Natural killer cell (primary cell): ENCODE measurements around the gene LMTK2. TPM values are rescaled to one million over a fixed set of nuclear protein-coding genes. Genes with fewer than 3 reads are reported as not detected.

Experiments used
- ATAC-seq, 3 donors: fragments of 150-1000 bp in 2 of 3; fragments of 200-7000 bp in 1 of 3; cut with Tn5 transposase; 1 replicate in 1 of 3; 2 replicates in 2 of 3; pipeline ENCODE4 v1.10.0; 2021; ENCODE audit warnings: mild to moderate bottlenecking in 2 of 3, moderate library complexity in 2 of 3
- DNase-seq, 2 donors: peaks; one replicate each; pipeline versions ENCODE4 v3.0.0 to v3.0.0-alpha.2; 2013 to 2021; ENCODE audit warnings: mixed read lengths in 1 of 2
- H3K27ac ChIP-seq: one replicate; pipeline ENCODE4 v1.5.1; 2013; ENCODE audit warnings: mild to moderate bottlenecking, low read length
- H3K27me3 ChIP-seq: one replicate; pipeline ENCODE4 v1.6.1; 2013; ENCODE audit warnings: low read length; ENCODE audit not compliant: control insufficient read depth, insufficient read depth
- H3K36me3 ChIP-seq: one replicate; pipeline ENCODE4 v1.6.1; 2013; ENCODE audit warnings: low read length; ENCODE audit not compliant: control insufficient read depth, insufficient read depth
- H3K4me1 ChIP-seq: one replicate; pipeline ENCODE4 v1.6.1; 2013; ENCODE audit warnings: low read length; ENCODE audit not compliant: control insufficient read depth, insufficient read depth
- H3K4me3 ChIP-seq: one replicate; pipeline ENCODE4 v1.5.1; 2013; ENCODE audit warnings: low read length
- H3K9me3 ChIP-seq: one replicate; pipeline ENCODE4 v1.6.1; 2013; ENCODE audit warnings: low read length; ENCODE audit not compliant: control insufficient read depth, insufficient read depth
- H3K27ac Mint-ChIP-seq, 2 donors: one replicate each; pipeline ENCODE4 v1.8.0; 2022; ENCODE audit warnings: mild to moderate bottlenecking in 2 of 2, mixed read lengths in 2 of 2, moderate library complexity in 1 of 2
- H3K27me3 Mint-ChIP-seq, 2 donors: one replicate each; pipeline ENCODE4 v1.8.0; 2022; ENCODE audit warnings: low read depth in 2 of 2, mixed read lengths in 2 of 2
- H3K36me3 Mint-ChIP-seq: one replicate; pipeline ENCODE4 v1.8.0; 2022; ENCODE audit warnings: mixed read lengths
- H3K4me1 Mint-ChIP-seq, 2 donors: one replicate each; pipeline ENCODE4 v1.8.0; 2022; ENCODE audit warnings: mixed read lengths in 2 of 2
- H3K4me3 Mint-ChIP-seq: one replicate; pipeline ENCODE4 v1.8.0; 2022; ENCODE audit warnings: mild to moderate bottlenecking, moderate library complexity, mixed read lengths
- H3K9me3 Mint-ChIP-seq, 2 donors: one replicate each; pipeline ENCODE4 v1.8.0; 2022; ENCODE audit warnings: mixed read lengths in 2 of 2
- CTCF ChIP-seq: fragments of 200-600 bp; IDR thresholded peaks from one replicate; pipeline ENCODE4 v1.8.0; 2022; ENCODE audit warnings: antibody characterized with exemption
- WGBS: methylation state at CpG from one replicate; pipeline ENCODE4 v1.1.7; 2013; ENCODE audit warnings: missing lambda C conversion rate; ENCODE audit not compliant: insufficient coverage; 5-methylcytosine and 5-hydroxymethylcytosine counted together
- intact Hi-C: fragments of 100-400 bp; cut with micrococcal nuclease; formaldehyde crosslinking; loops from one replicate; pipeline ENCODE4 v1.14.2; 2022
- total RNA-seq, 4 donors: library from RNA; stranded (reverse); fragments of 120-200 nt in 1 of 4; gene quantifications; one replicate each; pipeline versions ENCODE4 v1.2.3 to v1.2.4, GENCODE V29; 2013 to 2022

LMTK2 gene
- total RNA-seq, 3 donors from 2014 or later (not counting 1 experiment from before 2014, with no cell fraction given): 18.7 to 33.9 (median 26.6) TPM

GRCh38 chr7:98081319-98081718, 25.3 kb upstream of the LMTK2 start:
- Histone ChIP-seq H3K4me3 (no peak overlapping the region), H3K36me3 (no peaks in the 10 kb centered on the region), H3K9me3 (no peaks in the 10 kb centered on the region), H3K27me3 (no peaks in the 10 kb centered on the region), H3K27ac (no peak overlapping the region), H3K4me1 (no peaks in the 10 kb centered on the region)
- Mint-ChIP-seq H3K4me1 (no peaks in the 10 kb centered on the region), H3K36me3 (no peaks in the 10 kb centered on the region), H3K4me3 (no peak overlapping the region), H3K27ac (no peak overlapping the region), H3K9me3 (no peaks in the 10 kb centered on the region), H3K27me3 (peaks cover 0 to 7% of the 10 kb centered on the region in 2 donors)
- WGBS: 90% methylated on average over 6 of the region's 7 CpGs
- intact Hi-C loops: no loop called here
- TF ChIP-seq CTCF: no peak
- DNase-seq (no peak), ATAC-seq (no peak)

GRCh38 chr7:98084631-98085030, 22.0 kb upstream of the LMTK2 start:
- Histone ChIP-seq H3K9me3 (no peaks in the 10 kb centered on the region), H3K27me3 (peaks cover 2% of the 10 kb centered on the region), H3K36me3 (no peaks in the 10 kb centered on the region), H3K27ac (no peak overlapping the region), H3K4me1 (no peaks in the 10 kb centered on the region), H3K4me3 (no peak overlapping the region)
- no peak for TF ChIP-seq CTCF
- H3K36me3 Mint-ChIP-seq: no peaks in the 10 kb centered on the region
- no peak overlapping the region for H3K4me3 Mint-ChIP-seq
- DNase-seq (no peak), ATAC-seq (no peak)
- no peaks in the 10 kb centered on the region for H3K27me3 Mint-ChIP-seq
- 88% methylated on average over 3 of the region's 3 CpGs for WGBS
- H3K4me1 Mint-ChIP-seq: no peaks in the 10 kb centered on the region
- H3K9me3 Mint-ChIP-seq: no peaks in the 10 kb centered on the region
- intact Hi-C loops: no loop called here
- no peak overlapping the region for H3K27ac Mint-ChIP-seq

GRCh38 chr7:98085674-98086073, 21.0 kb upstream of the LMTK2 start:
- Histone ChIP-seq H3K4me3 (no peak overlapping the region), H3K36me3 (no peaks in the 10 kb centered on the region), H3K9me3 (no peaks in the 10 kb centered on the region), H3K4me1 (no peaks in the 10 kb centered on the region), H3K27ac (no peak overlapping the region), H3K27me3 (peaks cover 2% of the 10 kb centered on the region)
- TF ChIP-seq CTCF: no peak
- Mint-ChIP-seq H3K9me3 (no peaks in the 10 kb centered on the region), H3K27ac (no peak overlapping the region), H3K4me3 (no peak overlapping the region), H3K36me3 (no peaks in the 10 kb centered on the region), H3K27me3 (no peaks in the 10 kb centered on the region), H3K4me1 (no peaks in the 10 kb centered on the region)
- no peak for DNase-seq
- intact Hi-C loops: no loop called here
- WGBS: 79% methylated on average over 3 of the region's 4 CpGs
- no peak for ATAC-seq

GRCh38 chr7:98086281-98086718, 20.4 kb upstream of the LMTK2 start:
- no peak overlapping the region for H3K4me3 Mint-ChIP-seq
- no peak for TF ChIP-seq CTCF
- no peak for ATAC-seq
- Histone ChIP-seq H3K36me3 (no peaks in the 10 kb centered on the region), H3K4me1 (no peaks in the 10 kb centered on the region), H3K4me3 (no peak overlapping the region), H3K27me3 (peaks cover 2% of the 10 kb centered on the region), H3K9me3 (no peaks in the 10 kb centered on the region), H3K27ac (no peak overlapping the region)
- no peak for DNase-seq
- H3K27me3 Mint-ChIP-seq: peaks cover 0 to 3% of the 10 kb centered on the region in 2 donors
- WGBS: 92% methylated on average over 11 of the region's 11 CpGs
- H3K9me3 Mint-ChIP-seq: no peaks in the 10 kb centered on the region
- no peaks in the 10 kb centered on the region for H3K36me3 Mint-ChIP-seq
- no peaks in the 10 kb centered on the region for H3K4me1 Mint-ChIP-seq
- H3K27ac Mint-ChIP-seq: no peak overlapping the region
- intact Hi-C loops: no loop called here
